Measurements from ENCODE around the gene TOMM5. TPM values are rescaled to one million over a fixed set of nuclear protein-coding genes. Genes with fewer than 3 reads are reported as not detected.

Gene TOMM5
- total RNA-seq, 8 experiments from 2014 or later, result 121 to 314 (median 160) TPM

DNA sequence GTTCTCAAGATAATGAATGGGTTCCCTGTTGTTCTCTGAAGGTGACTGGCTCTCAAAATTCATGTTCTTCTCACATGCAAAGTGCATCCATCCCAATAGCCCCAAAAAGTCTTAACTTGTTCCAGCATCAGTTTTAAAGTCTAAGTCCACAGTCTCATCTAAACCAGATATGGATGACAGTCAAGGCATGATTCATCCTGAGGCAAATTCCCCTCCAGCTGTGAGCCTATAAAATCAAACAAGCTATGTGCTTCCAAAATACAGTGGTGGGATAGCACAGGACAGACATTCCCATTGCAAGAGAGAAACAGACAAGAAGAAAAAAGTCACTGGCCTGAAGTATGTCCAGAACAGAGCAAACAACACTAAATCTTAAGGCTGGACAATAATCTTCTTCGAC lies 41.6 kb downstream of the TOMM5 start:
- Histone ChIP-seq H3K4me3 (no peak overlapping the region), H3K4me1 (replicated peaks in 1 of 2) (no peaks in the 10 kb centered on the region), H3K27ac (no peak overlapping the region)
- in situ Hi-C loops (cut with MboI; ENCODE audit: low pct_unique_long_range_greater_than_20kb in 2 of 9, low sequenced_read_pairs in 9 of 9, unreplicated experiment in 9 of 9), result no loop called here
- no peak for ATAC-seq (replicated peaks in 6 of 8)
- 80 to 100% methylated on average over 1 of the region's 1 CpG; no CpG with 5 or more reads in 8 of the 10 experiments for WGBS, 10 experiments

DNA sequence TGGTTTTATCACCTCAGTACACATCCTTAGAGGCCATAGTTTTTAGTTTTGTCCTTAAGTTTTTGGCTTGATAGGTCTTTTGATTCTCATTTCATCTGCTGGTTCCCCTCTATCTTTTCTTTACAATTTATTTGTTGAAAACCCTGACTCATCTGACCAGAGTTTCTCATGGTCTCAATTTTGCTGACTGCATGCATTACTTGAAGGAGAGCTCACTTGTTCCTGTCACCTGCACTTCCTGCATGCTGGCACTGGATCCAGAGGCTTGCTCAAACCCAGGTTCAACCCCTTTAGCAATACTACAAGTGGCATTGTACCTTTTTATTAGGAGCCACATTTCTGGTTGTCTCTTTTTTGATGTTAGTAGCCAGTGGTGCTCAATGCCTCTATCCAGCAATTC lies 42.9 kb downstream of the TOMM5 start:
- in situ Hi-C loops (cut with MboI; ENCODE audit: low pct_unique_long_range_greater_than_20kb in 2 of 9, low sequenced_read_pairs in 9 of 9, unreplicated experiment in 9 of 9), result no loop called here
- no peak overlapping the region for H3K27ac ChIP-seq
- H3K4me1 ChIP-seq (replicated peaks in 1 of 2), result no peaks in the 10 kb centered on the region
- no peak for ATAC-seq (replicated peaks in 6 of 8)
- H3K4me3 ChIP-seq, result no peak overlapping the region

DNA sequence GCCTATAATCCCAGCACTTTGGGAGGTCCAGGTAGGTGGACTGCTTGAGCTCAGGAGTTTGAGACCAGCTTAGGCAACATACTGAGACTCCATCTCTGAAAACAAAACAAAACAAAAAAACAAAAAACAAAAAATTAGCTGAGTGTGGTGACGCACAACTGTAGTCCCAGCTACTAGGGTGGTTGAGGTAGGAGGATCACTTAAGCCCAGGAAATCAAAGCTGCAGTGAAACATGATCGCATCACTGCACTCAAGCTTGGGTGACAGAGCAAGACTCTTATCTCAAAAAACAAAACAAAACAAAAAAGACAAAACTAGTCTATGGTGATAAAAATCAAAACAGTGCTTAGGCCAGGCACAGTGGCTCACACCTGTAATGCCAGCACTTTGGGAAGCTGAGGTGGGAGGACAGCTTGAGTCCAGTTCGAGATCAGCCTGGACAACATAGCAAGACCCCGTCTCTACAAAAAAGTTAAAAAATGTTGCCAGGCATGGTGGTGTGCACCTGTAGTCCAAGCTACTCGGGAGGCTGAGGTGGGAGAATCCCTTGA lies 45.0 kb downstream of the TOMM5 start:
- WGBS, 10 experiments, result 75 to 100% (median 96%) methylated on average over 1 to 5 of the region's 5 CpGs; no CpG with 5 or more reads in 1 of the 10 experiments
- no peak for ATAC-seq (replicated peaks in 6 of 8)
- Histone ChIP-seq H3K4me1 (replicated peaks in 1 of 2) (no peaks in the 10 kb centered on the region), H3K4me3 (no peak overlapping the region), H3K27ac (no peak overlapping the region)
- in situ Hi-C loops (cut with MboI; ENCODE audit: low pct_unique_long_range_greater_than_20kb in 2 of 9, low sequenced_read_pairs in 9 of 9, unreplicated experiment in 9 of 9), result no loop called here

DNA sequence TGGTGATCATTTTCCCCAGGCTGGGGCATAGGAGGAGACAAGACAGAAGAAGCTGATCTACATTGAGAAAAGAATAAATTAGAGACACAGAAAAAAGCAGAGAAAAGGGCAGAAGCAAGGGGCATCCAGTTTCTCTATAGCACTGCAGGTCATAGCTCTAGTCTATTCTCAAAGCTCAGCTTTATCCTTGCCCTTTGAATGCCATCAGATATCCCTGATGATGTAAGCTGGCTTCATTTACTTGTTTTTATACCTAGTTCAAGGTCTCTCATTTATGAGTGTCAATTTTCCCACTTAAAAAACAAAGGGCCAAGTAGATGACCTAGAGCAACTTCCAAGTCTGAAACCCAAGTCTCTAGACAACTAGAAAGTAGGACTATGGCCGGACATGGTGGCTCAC lies 48.9 kb downstream of the TOMM5 start:
- 80 to 100% (median 83%) methylated on average over 1 of the region's 1 CpG; no CpG with 5 or more reads in 7 of the 10 experiments for WGBS, 10 experiments
- in situ Hi-C loops (cut with MboI; ENCODE audit: low pct_unique_long_range_greater_than_20kb in 2 of 9, low sequenced_read_pairs in 9 of 9, unreplicated experiment in 9 of 9), result no loop called here
- Histone ChIP-seq H3K4me3 (no peak overlapping the region), H3K27ac (no peak overlapping the region), H3K4me1 (replicated peaks in 1 of 2) (no peaks in the 10 kb centered on the region)
- ATAC-seq (replicated peaks in 6 of 8), result no peak

- ATAC-seq (replicated peaks in 6 of 8), result no peak
- H3K27ac ChIP-seq, result no peak overlapping the region
- H3K4me3 ChIP-seq, result no peak overlapping the region
- 0 to 71% (median 40%) methylated on average over 1 of the region's 1 CpG; no CpG with 5 or more reads in 7 of the 10 experiments for WGBS, 10 experiments
- no peaks in the 10 kb centered on the region for H3K4me1 ChIP-seq (replicated peaks in 1 of 2)
- in situ Hi-C loops (cut with MboI; ENCODE audit: low pct_unique_long_range_greater_than_20kb in 2 of 9, low sequenced_read_pairs in 9 of 9, unreplicated experiment in 9 of 9), result no loop called here
Observed at GRCh38 chr9:37542895-37543294, 49.5 kb downstream of the TOMM5 start.

GRCh38 chr9:37542488-37542887 lies 49.9 kb downstream of the TOMM5 start:
- Histone ChIP-seq H3K4me1 (replicated peaks in 1 of 2) (no peaks in the 10 kb centered on the region), H3K27ac (no peak overlapping the region), H3K4me3 (no peak overlapping the region)
- no peak for ATAC-seq (replicated peaks in 6 of 8)
- in situ Hi-C loops (cut with MboI; ENCODE audit: low pct_unique_long_range_greater_than_20kb in 2 of 9, low sequenced_read_pairs in 9 of 9, unreplicated experiment in 9 of 9), result no loop called here
- 80 to 100% (median 94%) methylated on average over 1 to 6 of the region's 6 CpGs; no CpG with 5 or more reads in 3 of the 10 experiments for WGBS, 10 experiments

GRCh38 chr9:37541465-37541864 lies 50.9 kb downstream of the TOMM5 start:
- in situ Hi-C loops (cut with MboI; ENCODE audit: low pct_unique_long_range_greater_than_20kb in 2 of 9, low sequenced_read_pairs in 9 of 9, unreplicated experiment in 9 of 9), result no loop called here
- ATAC-seq (replicated peaks in 6 of 8), result no peak
- no peak overlapping the region for H3K4me3 ChIP-seq
- WGBS, 10 experiments, result 100% methylated on average over 1 to 5 of the region's 8 CpGs; no CpG with 5 or more reads in 8 of the 10 experiments
- no peaks in the 10 kb centered on the region for H3K4me1 ChIP-seq (replicated peaks in 1 of 2)
- H3K27ac ChIP-seq, result no peak overlapping the region

- no peak for ATAC-seq (replicated peaks in 6 of 8)
- WGBS, 10 experiments, result 60 to 100% (median 94%) methylated on average over 1 to 3 of the region's 3 CpGs; no CpG with 5 or more reads in 4 of the 10 experiments
- no peak overlapping the region for H3K4me3 ChIP-seq
- H3K27ac ChIP-seq, result no peak overlapping the region
- H3K4me1 ChIP-seq (replicated peaks in 1 of 2), result no peaks in the 10 kb centered on the region
- in situ Hi-C loops (cut with MboI; ENCODE audit: low pct_unique_long_range_greater_than_20kb in 2 of 9, low sequenced_read_pairs in 9 of 9, unreplicated experiment in 9 of 9), result no loop called here
Observed at GRCh38 chr9:37540634-37541033, 51.8 kb downstream of the TOMM5 start.

DNA sequence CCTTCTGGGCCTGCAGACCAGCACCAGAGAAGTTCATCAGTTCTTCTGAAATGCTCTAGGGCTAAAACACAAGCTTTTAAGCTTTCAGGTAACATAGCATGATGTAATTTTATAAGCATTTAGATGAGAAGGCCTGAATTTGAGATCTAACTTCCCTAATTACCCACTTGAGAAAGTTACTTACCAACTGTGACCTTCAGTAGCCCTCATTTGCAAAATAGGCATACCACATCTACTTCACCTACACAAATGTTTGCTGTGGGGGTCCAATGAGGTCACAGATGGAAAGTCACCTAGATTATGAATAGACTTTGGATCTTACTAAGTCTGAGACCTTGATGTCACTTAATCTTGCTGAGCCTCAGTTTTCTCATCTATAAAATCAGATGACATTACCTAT lies 52.8 kb downstream of the TOMM5 start:
- in situ Hi-C loops (cut with MboI; ENCODE audit: low pct_unique_long_range_greater_than_20kb in 2 of 9, low sequenced_read_pairs in 9 of 9, unreplicated experiment in 9 of 9), result no loop called here
- H3K4me3 ChIP-seq, result no peak overlapping the region
- H3K4me1 ChIP-seq (replicated peaks in 1 of 2), result no peaks in the 10 kb centered on the region
- H3K27ac ChIP-seq, result no peak overlapping the region
- ATAC-seq (replicated peaks in 6 of 8), result no peak

Other genes with a start within 250 kb of the TOMM5 start
- 100 to 1,000 TPM in 5 of 8 experiments, 10 to 100 TPM in 3; 69.7 to 150 (median 102) TPM for gene GRHPR, start 169.9 kb downstream of the TOMM5 start, total RNA-seq
- gene ZBTB5, start 127.1 kb downstream of the TOMM5 start, total RNA-seq, result 10 to 100 TPM in 7 of 8 experiments, 1 to 10 TPM in 1; 4.6 to 27.0 (median 19.9) TPM
- gene POLR1E, start 106.6 kb downstream of the TOMM5 start, total RNA-seq, result 10 to 100 TPM; 19.4 to 35.4 (median 24.9) TPM
- gene FBXO10, start 16.2 kb downstream of the TOMM5 start, total RNA-seq, result 10 to 100 TPM in 6 of 8 experiments, 1 to 10 TPM in 2; 7.6 to 20.6 (median 13.5) TPM
- gene FRMPD1, start 58.4 kb upstream of the TOMM5 start, total RNA-seq, result 1 to 10 TPM in 2 of 8 experiments, under 1 TPM in 6; 0.09 to 4.1 (median 0.34) TPM
- 10 to 100 TPM in 4 of 8 experiments, 1 to 10 TPM in 4; 8.2 to 14.0 (median 10.8) TPM for gene TRMT10B, start 161.2 kb upstream of the TOMM5 start, total RNA-seq
- gene EXOSC3, start 192.5 kb upstream of the TOMM5 start, total RNA-seq, result 10 to 100 TPM; 24.7 to 57.2 (median 43.2) TPM
- gene DCAF10, start 208.2 kb upstream of the TOMM5 start, total RNA-seq, result 10 to 100 TPM; 11.7 to 34.7 (median 18.6) TPM

Data from motor neuron (in vitro differentiated cells).